HCT116 (cell line): ENCODE results near the gene KRCC1. TPM values are rescaled to one million over a fixed set of nuclear protein-coding genes. Genes with fewer than 3 reads are reported as not detected.
A peak's percentile ranks its signal among the peaks of the same experiment; 100 is the strongest.

ENCODE experiments used
- ATAC-seq: fragments of 200-7000 bp; cut with Tn5 transposase; 2 replicates; pipeline ENCODE4 v1.9.1; 2020; ENCODE audit warnings: mild to moderate bottlenecking, moderate library complexity
- BruUV-seq: library from RNA; stranded (reverse); fragments of 400-500 nt; replicated peaks from 2 replicates; lab custom pipeline; 2021; lab: Mats Ljungman, UMichigan
- CTCF ChIA-PET: fragments of 300-600 bp; sonication (Branson Sonifier 250); formaldehyde crosslinking; loops from one replicate; lab custom pipeline; 2021; ENCODE audit warnings: antibody characterized with exemption; lab: Charles Lee
- POLR2A ChIA-PET: fragments of 300-600, 350-600 bp; sonication (Branson Sonifier 250); formaldehyde crosslinking; loops from one replicate; lab custom pipeline; 2021; ENCODE audit warnings: antibody characterized with exemption; lab: Charles Lee
- RAD21 ChIA-PET, 2 experiments: fragments of 300-600 bp; sonication (Branson Sonifier 250); formaldehyde crosslinking; loops; one replicate each; lab custom pipeline; 2023; ENCODE audit warnings: low total read pairs in 2 of 2; ENCODE audit not compliant: uncharacterized antibody in 2 of 2, unreplicated experiment in 2 of 2, low non-redundant PET in 1 of 2; lab: Charles Lee
- DNase-seq: peaks from one replicate; pipeline ENCODE4 v3.0.0-alpha.2; 2010; ENCODE audit warnings: low read depth, low spot score
- H2AFZ ChIP-seq: fragments of 200-600 bp; shearing (Covaris generic), sonication (generic); 2 replicates; pipeline ENCODE4 v1.6.1; 2017; ENCODE audit warnings: low read depth, mixed run types, mixed read lengths, antibody characterized with exemption, low read length; ENCODE audit not compliant: poor library complexity, severe bottlenecking
- H3K27ac ChIP-seq: 2 replicates; pipeline ENCODE4 v1.5.1; 2012; ENCODE audit warnings: low read depth, low read length
- H3K27me3 ChIP-seq: fragments of 200-600 bp; sonication (generic); 2 replicates; pipeline ENCODE4 v1.6.1; 2016; ENCODE audit warnings: mixed run types, low read length, mixed read lengths; ENCODE audit not compliant: insufficient read depth
- H3K36me3 ChIP-seq, 2 experiments: fragments of 200-500 bp in 1 of 2; fragments of 200-600 bp in 1 of 2; sonication (Bioruptor generic) in 1 of 2; sonication (generic) in 1 of 2; 2 replicates each; pipeline versions ENCODE4 v1.5.1 to v1.6.1; 2014 to 2016; ENCODE audit warnings: low read length in 2 of 2, inconsistent platforms in 1 of 2, mixed read lengths in 1 of 2, mixed run types in 1 of 2; ENCODE audit not compliant: insufficient read depth in 2 of 2, control insufficient read depth in 1 of 2
- H3K4me1 ChIP-seq, 2 experiments: fragments of 200-600 bp in 1 of 2; sonication (generic) in 1 of 2; 2 replicates each; pipeline versions ENCODE4 v1.5.1 to v1.6.1; 2012 to 2017; ENCODE audit warnings: low read length in 2 of 2, inconsistent platforms in 1 of 2, mild to moderate bottlenecking in 1 of 2, mixed read lengths in 1 of 2, mixed run types in 1 of 2, moderate library complexity in 1 of 2; ENCODE audit not compliant: insufficient read depth in 2 of 2, control insufficient read depth in 1 of 2
- H3K4me2 ChIP-seq: fragments of 200-600 bp; sonication (generic); 2 replicates; pipeline ENCODE4 v1.6.1; 2017; ENCODE audit warnings: mixed run types, low read length, mixed read lengths
- H3K4me3 ChIP-seq, 2 experiments: fragments of 200-600 bp in 1 of 2; sonication (generic) in 1 of 2; replicated peaks in 1 of 2; 2 replicates each; pipeline ENCODE4 v1.5.1; 2011 to 2016; ENCODE audit warnings: low read length in 2 of 2, control low read depth in 1 of 2, low read depth in 1 of 2, mild to moderate bottlenecking in 1 of 2, mixed read lengths in 1 of 2, mixed run types in 1 of 2
- H3K79me2 ChIP-seq: fragments of 200-600 bp; sonication (generic); 2 replicates; pipeline ENCODE4 v1.6.1; 2017; ENCODE audit warnings: mild to moderate bottlenecking, mixed run types, low read length, moderate library complexity, mixed read lengths; ENCODE audit not compliant: insufficient read depth
- H3K9ac ChIP-seq: fragments of 200-600 bp; sonication (generic); 2 replicates; pipeline ENCODE4 v1.6.1; 2016; ENCODE audit warnings: low read length, mixed read lengths
- H3K9me2 ChIP-seq: fragments of 200-600 bp; sonication (generic), shearing (Covaris generic); 2 replicates; pipeline ENCODE4 v1.6.1; 2017; ENCODE audit warnings: mixed run types, mild to moderate bottlenecking, moderate library complexity; ENCODE audit not compliant: insufficient read depth
- H3K9me3 ChIP-seq, 2 experiments: fragments of 200-500 bp in 1 of 2; fragments of 200-600 bp in 1 of 2; sonication (Bioruptor generic) in 1 of 2; sonication (generic) in 1 of 2; 2 replicates each; pipeline ENCODE4 v1.6.1; 2014 to 2017; ENCODE audit warnings: low read length in 2 of 2, mixed read lengths in 2 of 2, inconsistent platforms in 1 of 2, low read depth in 1 of 2, mild to moderate bottlenecking in 1 of 2, mixed run types in 1 of 2, moderate library complexity in 1 of 2; ENCODE audit not compliant: control insufficient read depth in 1 of 2, insufficient read depth in 1 of 2
- H4K20me1 ChIP-seq: fragments of 200-600 bp; sonication (generic), shearing (Covaris generic); 2 replicates; pipeline ENCODE4 v1.6.1; 2017; ENCODE audit warnings: mixed run types, mild to moderate bottlenecking, moderate library complexity; ENCODE audit not compliant: insufficient read depth
- ATF3 ChIP-seq: IDR thresholded peaks from 2 replicates; pipeline ENCODE4 v1.6.1; 2012
- CBX3 ChIP-seq: IDR thresholded peaks from 2 replicates; pipeline ENCODE4 v1.6.1; 2012; ENCODE audit warnings: low read depth
- CEBPB ChIP-seq: IDR thresholded peaks from 2 replicates; pipeline ENCODE4 v1.6.1; 2012; ENCODE audit warnings: low read depth
- EGR1 ChIP-seq: IDR thresholded peaks from 2 replicates; pipeline ENCODE4 v1.6.1; 2012; ENCODE audit warnings: low read depth
- ELF1 ChIP-seq: IDR thresholded peaks from 2 replicates; pipeline ENCODE4 v1.6.1; 2012; ENCODE audit warnings: low read depth, borderline replicate concordance
- EZH2 ChIP-seq: fragments of 200-600 bp; sonication (generic); IDR thresholded peaks from 2 replicates; pipeline ENCODE4 v1.6.1; 2017; ENCODE audit warnings: antibody characterized with exemption, mixed run types
- EZH2phosphoT487 ChIP-seq: fragments of 200-600 bp; IDR thresholded peaks from 2 replicates; pipeline ENCODE4 v1.6.1; 2018; ENCODE audit warnings: antibody characterized with exemption, borderline replicate concordance
- MAX ChIP-seq: IDR thresholded peaks from 2 replicates; pipeline ENCODE4 v1.6.1; 2012
- POLR2A ChIP-seq: IDR thresholded peaks from 2 replicates; pipeline ENCODE4 v1.7.0; 2011; ENCODE audit warnings: borderline replicate concordance; ENCODE audit not compliant: insufficient read depth, insufficient read length; ENCODE audit errors: extremely low read depth
- RAD21 ChIP-seq: IDR thresholded peaks from 2 replicates; pipeline ENCODE4 v1.6.1; 2012; ENCODE audit warnings: low read depth, mild to moderate bottlenecking
- SIN3A ChIP-seq: IDR thresholded peaks from 2 replicates; pipeline ENCODE4 v1.6.1; 2012; ENCODE audit warnings: low read depth
- SP1 ChIP-seq: IDR thresholded peaks from 2 replicates; pipeline ENCODE4 v1.6.1; 2012; ENCODE audit warnings: low read depth
- SRF ChIP-seq: IDR thresholded peaks from 2 replicates; pipeline ENCODE4 v1.6.1; 2012; ENCODE audit warnings: low read depth
- ZFX ChIP-seq: fragments of 450-650 bp; IDR thresholded peaks from 2 replicates; pipeline ENCODE4 v1.6.1; 2017
- intact Hi-C: fragments of 100-400 bp; cut with micrococcal nuclease; formaldehyde crosslinking; loops from 2 replicates; pipeline ENCODE4 v1.10.0; 2022
- total RNA-seq: library from RNA; stranded (reverse); gene quantifications from one replicate; pipeline ENCODE4 v1.2.1, GENCODE V29; 2021; ENCODE audit not compliant: unreplicated experiment
- TF ChIP-seq, protein P1 (sequence below): IDR thresholded peaks from 2 replicates; pipeline ENCODE4 v1.6.1; 2011; ENCODE audit warnings: mild to moderate bottlenecking, low read length, moderate library complexity; ENCODE audit not compliant: insufficient replicate concordance; ENCODE audit errors: extremely low read depth

KRCC1 gene
- total RNA-seq, 1 experiment from 2014 or later = 5.8 TPM

DNA sequence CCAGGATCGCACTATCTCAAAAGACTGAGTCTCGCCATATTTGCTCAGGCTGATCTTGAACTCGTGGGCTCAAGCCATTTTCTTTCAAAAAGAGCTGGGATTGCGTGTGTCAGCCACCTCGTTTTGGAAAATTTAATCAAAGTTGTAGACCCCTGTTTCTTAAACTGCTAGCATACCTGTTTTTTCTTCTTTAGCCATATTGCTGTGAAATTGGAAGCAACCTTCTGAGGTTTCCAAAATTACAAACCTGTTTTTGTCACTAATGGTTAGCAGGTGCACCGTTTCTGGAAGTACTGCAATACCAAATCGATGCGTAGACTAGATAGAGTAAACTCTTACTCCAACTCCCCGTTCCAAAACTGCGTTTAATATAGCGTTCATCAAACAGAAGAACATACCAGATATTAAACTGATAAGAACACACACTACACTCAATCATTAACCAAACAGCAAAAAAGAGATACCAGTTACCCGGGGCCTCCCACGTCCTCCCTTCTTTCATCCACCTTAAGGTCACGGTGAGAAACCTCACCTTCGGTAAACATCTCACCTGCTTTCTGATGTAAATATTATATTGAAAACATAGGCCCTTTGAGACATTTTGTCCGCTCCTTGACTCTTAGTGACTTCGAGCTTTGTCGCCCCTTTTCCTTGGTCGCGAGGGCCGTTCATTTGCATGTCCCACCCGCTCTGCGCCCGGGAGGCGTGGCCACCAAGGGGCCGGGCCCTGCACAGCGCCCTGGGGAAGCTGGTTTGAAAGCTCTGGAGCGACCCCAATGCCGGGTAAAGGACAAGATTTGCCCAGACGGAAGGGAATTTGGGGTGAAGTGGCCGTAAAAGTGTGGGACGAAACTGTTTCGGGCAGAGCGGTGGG lies 39.3 kb downstream of the KRCC1 start, which contains the start of gene RNU2-63P (continued):
- TF ChIP-seq CBX3 = peak; percentile 94
- peak; percentile 100 for TF ChIP-seq POLR2A
- TF ChIP-seq EGR1 = peak; percentile 55
- TF ChIP-seq SIN3A = peak; percentile 100
- TF ChIP-seq EZH2 = no peak
- TF ChIP-seq, protein P1, sequence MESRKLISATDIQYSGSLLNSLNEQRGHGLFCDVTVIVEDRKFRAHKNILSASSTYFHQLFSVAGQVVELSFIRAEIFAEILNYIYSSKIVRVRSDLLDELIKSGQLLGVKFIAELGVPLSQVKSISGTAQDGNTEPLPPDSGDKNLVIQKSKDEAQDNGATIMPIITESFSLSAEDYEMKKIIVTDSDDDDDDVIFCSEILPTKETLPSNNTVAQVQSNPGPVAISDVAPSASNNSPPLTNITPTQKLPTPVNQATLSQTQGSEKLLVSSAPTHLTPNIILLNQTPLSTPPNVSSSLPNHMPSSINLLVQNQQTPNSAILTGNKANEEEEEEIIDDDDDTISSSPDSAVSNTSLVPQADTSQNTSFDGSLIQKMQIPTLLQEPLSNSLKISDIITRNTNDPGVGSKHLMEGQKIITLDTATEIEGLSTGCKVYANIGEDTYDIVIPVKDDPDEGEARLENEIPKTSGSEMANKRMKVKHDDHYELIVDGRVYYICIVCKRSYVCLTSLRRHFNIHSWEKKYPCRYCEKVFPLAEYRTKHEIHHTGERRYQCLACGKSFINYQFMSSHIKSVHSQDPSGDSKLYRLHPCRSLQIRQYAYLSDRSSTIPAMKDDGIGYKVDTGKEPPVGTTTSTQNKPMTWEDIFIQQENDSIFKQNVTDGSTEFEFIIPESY = peak; percentile 92
- no peak for TF ChIP-seq ELF1
- TF ChIP-seq, all 23 proteins: peak for 13

- H3K27ac ChIP-seq = no peak overlapping the region
- no peaks in the 10 kb centered on the region for H3K79me2 ChIP-seq
- no TSS peak for BruUV-seq
- no peaks in the 10 kb centered on the region for H3K27me3 ChIP-seq
- DNase-seq = no peak
- H2AFZ ChIP-seq = no peak overlapping the region
- CTCF ChIA-PET = interaction anchor here (1.3 kb wide), 2 partner anchors 9 to 49 kb away, joined by 3 to 11 read pairs; no protein-coding TSS in a partner anchor
- ATAC-seq = no peak
- TF ChIP-seq SIN3A (no peak), MAX (no peak), EZH2phosphoT487 (no peak), SRF (no peak), ATF3 (no peak), ELF1 (no peak), CBX3 (no peak), CEBPB (no peak), ZFX (no peak), SP1 (no peak), EGR1 (no peak), RAD21 (no peak)
- intact Hi-C loops = no loop called here
- RAD21 ChIA-PET = no interaction called here
- no peak overlapping the region for H3K4me3 ChIP-seq
- peaks cover 0 to 7% of the 10 kb centered on the region in 2 experiments; a peak in 3 of 4 replicates for H3K4me1 ChIP-seq
- no peak overlapping the region for H3K9ac ChIP-seq
- POLR2A ChIA-PET = no interaction called here
- H3K36me3 ChIP-seq = no peaks in the 10 kb centered on the region
- H4K20me1 ChIP-seq = no peaks in the 10 kb centered on the region
- H3K4me2 ChIP-seq = no peak overlapping the region
- no peaks in the 10 kb centered on the region for H3K9me2 ChIP-seq
- no peaks in the 10 kb centered on the region for H3K9me3 ChIP-seq
Observed at GRCh38 chr2:88011011-88011410, 44.6 kb downstream of the KRCC1 start.
